GM10266 (cell line): ENCODE data around the gene PNRC2.
"Not testable (repeated sequence)": the region's sequence is repeated elsewhere in the genome, so short reads cannot be mapped to it uniquely, and the experiment has no call there.

ENCODE experiments used
- DNase-seq: peaks from one replicate; pipeline ENCODE4 v3.0.0; 2012; ENCODE audit errors: extremely low spot score
- TF ChIP-seq, protein P1 (sequence below): IDR thresholded peaks from 2 replicates; pipeline ENCODE4 v1.5.1; 2012; ENCODE audit warnings: mild to moderate bottlenecking, low read depth; ENCODE audit not compliant: control insufficient read depth, insufficient read depth; ENCODE audit errors: missing control alignments

Gene PNRC2

DNA sequence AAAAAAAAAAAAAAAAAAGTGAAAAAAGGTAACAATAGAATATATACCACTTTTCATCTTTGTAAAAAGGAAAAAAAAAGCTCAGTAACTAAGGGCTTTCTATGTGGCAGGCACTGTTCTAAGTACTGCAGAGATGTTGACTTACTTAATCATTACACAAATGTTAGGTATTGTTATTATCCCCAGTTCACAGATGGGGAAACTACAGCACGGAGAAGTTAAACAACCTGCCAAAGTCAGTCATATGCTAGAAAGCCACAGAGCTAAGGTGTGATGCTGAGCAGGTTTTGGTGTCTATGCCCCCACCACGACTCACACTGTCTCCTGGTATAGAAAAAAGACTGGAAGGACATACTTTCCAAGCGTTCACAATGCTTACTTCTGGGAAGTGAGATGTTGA is 6.6 kb upstream of the PNRC2 start:
- TF ChIP-seq, protein P1, sequence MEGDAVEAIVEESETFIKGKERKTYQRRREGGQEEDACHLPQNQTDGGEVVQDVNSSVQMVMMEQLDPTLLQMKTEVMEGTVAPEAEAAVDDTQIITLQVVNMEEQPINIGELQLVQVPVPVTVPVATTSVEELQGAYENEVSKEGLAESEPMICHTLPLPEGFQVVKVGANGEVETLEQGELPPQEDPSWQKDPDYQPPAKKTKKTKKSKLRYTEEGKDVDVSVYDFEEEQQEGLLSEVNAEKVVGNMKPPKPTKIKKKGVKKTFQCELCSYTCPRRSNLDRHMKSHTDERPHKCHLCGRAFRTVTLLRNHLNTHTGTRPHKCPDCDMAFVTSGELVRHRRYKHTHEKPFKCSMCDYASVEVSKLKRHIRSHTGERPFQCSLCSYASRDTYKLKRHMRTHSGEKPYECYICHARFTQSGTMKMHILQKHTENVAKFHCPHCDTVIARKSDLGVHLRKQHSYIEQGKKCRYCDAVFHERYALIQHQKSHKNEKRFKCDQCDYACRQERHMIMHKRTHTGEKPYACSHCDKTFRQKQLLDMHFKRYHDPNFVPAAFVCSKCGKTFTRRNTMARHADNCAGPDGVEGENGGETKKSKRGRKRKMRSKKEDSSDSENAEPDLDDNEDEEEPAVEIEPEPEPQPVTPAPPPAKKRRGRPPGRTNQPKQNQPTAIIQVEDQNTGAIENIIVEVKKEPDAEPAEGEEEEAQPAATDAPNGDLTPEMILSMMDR, result no peak
- no peak for DNase-seq

DNA sequence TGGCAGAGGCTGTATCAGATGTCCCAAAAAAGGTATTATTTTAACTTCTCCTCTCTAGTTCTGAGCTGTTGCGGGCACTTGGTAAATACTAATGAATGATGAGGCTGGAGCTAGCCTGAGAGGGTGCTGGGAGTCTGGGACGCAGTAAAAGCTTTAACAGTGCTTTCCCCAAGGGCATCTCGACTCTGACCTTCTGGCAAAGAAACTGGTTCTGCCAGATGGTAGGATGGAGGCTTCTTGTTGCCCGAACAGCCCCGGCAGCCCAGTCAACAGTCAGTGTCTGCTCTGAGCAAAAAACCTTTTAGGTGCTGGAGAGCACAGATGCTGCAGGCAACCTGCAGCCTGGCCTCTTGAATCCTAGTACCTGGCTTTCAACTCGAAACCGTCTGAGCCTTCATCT is 2.5 kb upstream of the PNRC2 start:
- no peak for DNase-seq
- TF ChIP-seq, protein P1, result no peak

DNA sequence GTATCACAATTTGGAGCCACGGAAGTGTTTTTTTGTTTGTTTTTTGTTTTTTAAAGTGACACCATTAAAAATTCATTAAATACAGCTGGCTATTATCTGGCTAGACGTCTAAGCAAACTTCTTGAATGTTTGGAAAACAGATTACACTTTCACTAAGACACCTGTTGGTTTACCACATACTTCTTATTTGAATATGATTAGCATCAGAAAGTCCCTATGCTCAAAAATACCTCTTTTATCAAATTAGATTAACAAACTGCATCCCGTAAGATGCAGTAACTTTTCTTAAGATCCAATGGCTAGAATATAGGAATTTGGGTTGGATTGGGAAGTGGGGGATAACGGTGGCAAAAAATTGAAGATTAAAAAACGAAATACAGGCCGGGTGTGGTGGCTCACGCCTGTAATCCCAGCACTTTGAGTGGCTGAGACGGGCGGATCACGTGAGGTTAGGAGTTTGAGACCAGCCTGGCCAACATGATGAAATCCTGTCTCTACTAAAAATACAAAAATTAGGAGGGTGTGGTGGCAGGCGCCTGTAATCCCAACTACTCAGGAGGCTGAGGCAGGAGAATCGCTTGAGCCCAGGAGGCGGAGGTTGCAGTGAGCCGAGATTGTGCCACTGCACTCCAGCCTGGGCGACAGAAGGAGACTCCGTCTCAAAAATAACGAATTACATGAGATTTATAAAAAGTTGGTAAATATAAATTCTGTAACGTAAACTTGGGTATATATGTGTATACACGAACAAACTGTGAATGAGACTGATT is 1.4 kb upstream of the PNRC2 start:
- DNase-seq, result not testable (repeated sequence)

DNA sequence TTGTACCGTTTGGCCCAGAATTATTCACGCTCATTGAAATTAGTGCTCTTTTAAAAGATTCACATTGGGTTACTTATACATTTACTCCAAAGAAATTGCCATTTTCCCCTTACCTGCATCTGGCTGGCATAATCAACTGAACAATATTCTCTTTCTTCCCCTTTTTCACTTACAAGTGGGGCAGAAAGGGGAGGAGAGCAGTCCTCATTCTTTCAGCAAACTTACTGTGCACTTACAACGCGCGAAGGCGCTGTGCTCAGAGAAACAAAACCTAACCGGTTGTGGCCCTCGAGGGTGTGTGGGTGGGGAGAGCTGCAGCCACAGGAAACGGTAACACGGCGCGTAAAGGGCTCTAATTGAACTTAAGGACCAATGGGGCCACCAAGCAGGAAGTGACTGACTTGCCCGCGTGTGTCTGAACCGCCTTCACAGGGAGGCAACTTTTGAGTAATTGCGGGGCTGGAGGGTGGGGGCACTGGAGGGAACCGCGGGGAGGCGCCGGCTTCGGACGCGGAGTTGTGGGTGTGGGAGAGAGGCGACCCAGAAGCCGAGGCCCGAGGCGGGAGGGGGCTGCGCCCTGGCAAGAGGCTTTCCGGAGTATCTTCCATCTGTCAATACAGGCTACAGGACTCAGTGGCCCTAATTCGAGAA is 693 bp upstream of the PNRC2 start:
- DNase-seq, result peak; percentile 92

DNA sequence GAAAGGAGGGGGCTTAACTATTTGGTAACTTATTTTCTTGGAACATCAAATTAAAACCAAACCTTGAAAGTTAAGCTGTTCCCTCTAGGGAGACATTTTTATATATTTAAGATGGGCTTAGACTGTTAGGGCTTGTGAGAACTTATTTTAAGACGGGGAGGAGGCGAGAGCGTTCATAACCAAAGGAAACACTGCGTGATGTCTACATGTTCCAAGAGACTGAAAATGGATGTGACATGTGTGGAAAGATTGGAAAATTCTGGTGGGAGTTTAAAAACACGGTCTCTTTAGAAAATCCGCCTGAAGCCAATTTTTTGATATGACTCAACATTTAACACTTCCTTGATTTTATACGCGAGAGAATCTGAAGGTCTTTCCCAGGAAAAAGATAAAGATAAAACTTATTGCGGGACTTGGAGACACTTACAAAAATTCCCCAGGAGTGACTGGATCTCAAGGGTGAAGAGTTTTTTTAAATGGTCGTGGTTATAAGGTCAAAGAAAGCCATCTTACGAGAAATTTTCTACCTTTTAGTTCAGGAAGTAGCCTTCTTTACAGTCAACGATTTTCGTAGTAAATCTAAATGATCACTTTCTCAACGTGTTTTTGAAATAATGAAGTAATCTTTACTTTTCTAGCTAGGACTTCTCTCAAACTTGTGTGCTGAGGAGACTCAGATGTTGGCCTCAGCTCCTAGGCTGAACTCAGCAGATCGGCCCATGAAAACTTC is 828 bp downstream of the PNRC2 start:
- TF ChIP-seq, protein P1, result no peak
- DNase-seq, result no peak

More for the DNA sequence above, 693 bp upstream of the PNRC2 start:
- TF ChIP-seq, protein P1, result peak; percentile 60

DNA sequence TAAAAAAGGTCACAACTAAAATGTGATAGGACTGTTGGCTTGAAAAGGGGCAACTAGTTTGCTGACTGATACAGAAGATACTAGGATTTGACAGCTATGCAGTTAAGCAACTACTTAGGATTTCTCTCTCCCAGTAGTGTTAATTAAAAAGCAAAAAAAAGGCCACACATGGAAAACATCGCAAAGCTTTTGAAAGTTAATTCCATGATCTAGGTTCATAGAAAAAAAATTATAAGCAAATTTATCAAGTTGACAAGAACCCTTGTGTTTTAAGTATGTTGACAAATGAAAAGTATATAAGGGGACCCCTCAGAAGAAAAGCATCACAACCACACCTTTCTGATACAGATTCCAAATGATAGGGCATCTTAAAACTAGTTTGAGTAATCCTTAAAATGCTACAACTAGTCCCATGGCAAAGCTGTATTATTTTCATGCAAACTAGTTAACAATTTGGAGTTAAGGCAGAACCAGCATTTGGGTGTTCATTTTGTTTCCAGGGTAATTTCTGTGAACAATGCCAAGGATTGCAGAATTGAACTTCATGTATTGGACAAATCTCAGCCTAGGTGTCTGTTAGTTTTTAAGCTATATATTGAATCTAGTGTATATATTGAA is 4.1 kb downstream of the PNRC2 start:
- no peak for DNase-seq
- TF ChIP-seq, protein P1, result no peak

DNA sequence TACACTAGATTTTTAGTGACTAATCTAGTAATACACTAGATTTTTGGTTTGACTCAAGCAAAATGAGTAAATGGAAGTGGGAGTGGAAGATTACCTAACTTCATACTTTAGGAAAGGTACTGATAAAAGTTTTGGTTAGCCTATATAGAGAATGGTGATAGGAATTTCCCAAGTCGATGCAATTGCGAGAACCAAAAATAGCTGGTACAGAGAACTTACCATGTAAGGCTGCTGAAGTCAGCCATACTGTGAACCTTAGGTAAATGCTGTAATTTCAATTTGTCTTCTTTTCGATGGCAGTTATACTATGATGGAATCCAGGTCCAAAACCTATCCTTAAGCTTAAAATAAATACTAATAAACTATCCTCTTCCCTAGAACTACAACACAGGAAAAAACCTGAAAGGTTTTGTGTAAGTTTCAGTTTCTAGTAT is 4.6 kb downstream of the PNRC2 start:
- TF ChIP-seq, protein P1, result no peak
- DNase-seq, result no peak
